HCT116 (cell line): Measurements from ENCODE around the gene ARHGEF10L.

Experiments
- CEBPB ChIP-seq: IDR thresholded peaks from 2 replicates; pipeline ENCODE4 v1.6.1; 2012; ENCODE audit warnings: low read depth
- POLR2AphosphoS5 ChIP-seq: IDR thresholded peaks from 2 replicates; pipeline ENCODE4 v1.6.1; 2011; ENCODE audit warnings: mild to moderate bottlenecking, low read depth, low read length, moderate library complexity
- RAD21 ChIP-seq: IDR thresholded peaks from 2 replicates; pipeline ENCODE4 v1.6.1; 2012; ENCODE audit warnings: low read depth, mild to moderate bottlenecking
- TF ChIP-seq, protein P1 (sequence below), 3 experiments: fragments of 200-600 bp in 1 of 3; sonication (generic) in 1 of 3; IDR thresholded peaks in 2 of 3; conservative IDR thresholded peaks in 1 of 3; 2 replicates each; pipeline ENCODE4 v1.5.1; 2012 to 2017; ENCODE audit warnings: low read depth in 2 of 3, low read length in 2 of 3, antibody characterized with exemption in 1 of 3, borderline replicate concordance in 1 of 3, control low read depth in 1 of 3, mild to moderate bottlenecking in 1 of 3, mixed read lengths in 1 of 3, mixed run types in 1 of 3, moderate library complexity in 1 of 3; ENCODE audit not compliant: insufficient read depth in 1 of 3

GRCh38 chr1:17612831-17613230 is 73.3 kb downstream of the ARHGEF10L start:
- TF ChIP-seq, protein P1, sequence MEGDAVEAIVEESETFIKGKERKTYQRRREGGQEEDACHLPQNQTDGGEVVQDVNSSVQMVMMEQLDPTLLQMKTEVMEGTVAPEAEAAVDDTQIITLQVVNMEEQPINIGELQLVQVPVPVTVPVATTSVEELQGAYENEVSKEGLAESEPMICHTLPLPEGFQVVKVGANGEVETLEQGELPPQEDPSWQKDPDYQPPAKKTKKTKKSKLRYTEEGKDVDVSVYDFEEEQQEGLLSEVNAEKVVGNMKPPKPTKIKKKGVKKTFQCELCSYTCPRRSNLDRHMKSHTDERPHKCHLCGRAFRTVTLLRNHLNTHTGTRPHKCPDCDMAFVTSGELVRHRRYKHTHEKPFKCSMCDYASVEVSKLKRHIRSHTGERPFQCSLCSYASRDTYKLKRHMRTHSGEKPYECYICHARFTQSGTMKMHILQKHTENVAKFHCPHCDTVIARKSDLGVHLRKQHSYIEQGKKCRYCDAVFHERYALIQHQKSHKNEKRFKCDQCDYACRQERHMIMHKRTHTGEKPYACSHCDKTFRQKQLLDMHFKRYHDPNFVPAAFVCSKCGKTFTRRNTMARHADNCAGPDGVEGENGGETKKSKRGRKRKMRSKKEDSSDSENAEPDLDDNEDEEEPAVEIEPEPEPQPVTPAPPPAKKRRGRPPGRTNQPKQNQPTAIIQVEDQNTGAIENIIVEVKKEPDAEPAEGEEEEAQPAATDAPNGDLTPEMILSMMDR (IDR thresholded peaks at IDR 0.05 in 2 of 3, conservative IDR thresholded peaks at IDR 0.05 in 1 of 3; ENCODE audit: borderline replicate concordance in 1 of 3, insufficient read depth in 1 of 3, low read depth in 2 of 3, low read length in 2 of 3), result no peak
- TF ChIP-seq CEBPB, result no peak
- TF ChIP-seq RAD21, result no peak
- TF ChIP-seq POLR2AphosphoS5, result no peak
